ENCODE results near the gene NKAPD1.
"Not testable (repeated sequence)": the region's sequence is repeated elsewhere in the genome, so short reads cannot be mapped to it uniquely, and the experiment has no call there.

DNA sequence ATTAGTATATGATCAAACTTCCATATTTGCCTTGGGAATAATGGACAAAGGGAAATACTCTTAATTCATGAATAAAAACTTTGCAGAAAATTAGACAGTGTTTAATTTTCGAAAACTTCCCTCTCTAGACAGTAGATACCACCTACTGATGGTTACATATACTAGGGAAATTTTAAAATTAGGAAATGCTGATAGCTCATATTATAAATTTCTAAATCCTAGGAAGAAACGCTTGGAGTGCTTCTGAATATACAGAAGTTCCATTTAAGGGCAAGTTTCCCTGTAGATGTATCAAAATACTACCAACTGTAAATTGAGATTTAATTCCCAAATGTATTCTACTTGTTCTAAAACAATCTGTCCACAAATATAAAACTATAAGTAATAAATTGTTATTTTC lies 21.2 kb downstream of the NKAPD1 start:
- TF ChIP-seq, protein P1, sequence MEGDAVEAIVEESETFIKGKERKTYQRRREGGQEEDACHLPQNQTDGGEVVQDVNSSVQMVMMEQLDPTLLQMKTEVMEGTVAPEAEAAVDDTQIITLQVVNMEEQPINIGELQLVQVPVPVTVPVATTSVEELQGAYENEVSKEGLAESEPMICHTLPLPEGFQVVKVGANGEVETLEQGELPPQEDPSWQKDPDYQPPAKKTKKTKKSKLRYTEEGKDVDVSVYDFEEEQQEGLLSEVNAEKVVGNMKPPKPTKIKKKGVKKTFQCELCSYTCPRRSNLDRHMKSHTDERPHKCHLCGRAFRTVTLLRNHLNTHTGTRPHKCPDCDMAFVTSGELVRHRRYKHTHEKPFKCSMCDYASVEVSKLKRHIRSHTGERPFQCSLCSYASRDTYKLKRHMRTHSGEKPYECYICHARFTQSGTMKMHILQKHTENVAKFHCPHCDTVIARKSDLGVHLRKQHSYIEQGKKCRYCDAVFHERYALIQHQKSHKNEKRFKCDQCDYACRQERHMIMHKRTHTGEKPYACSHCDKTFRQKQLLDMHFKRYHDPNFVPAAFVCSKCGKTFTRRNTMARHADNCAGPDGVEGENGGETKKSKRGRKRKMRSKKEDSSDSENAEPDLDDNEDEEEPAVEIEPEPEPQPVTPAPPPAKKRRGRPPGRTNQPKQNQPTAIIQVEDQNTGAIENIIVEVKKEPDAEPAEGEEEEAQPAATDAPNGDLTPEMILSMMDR (IDR thresholded peaks at IDR 0.05), result not testable (repeated sequence)
- not testable (repeated sequence) for TF ChIP-seq POLR2A (IDR thresholded peaks at IDR 0.05)
